ENCODE data around the gene NME3.

The NME3 gene

DNA sequence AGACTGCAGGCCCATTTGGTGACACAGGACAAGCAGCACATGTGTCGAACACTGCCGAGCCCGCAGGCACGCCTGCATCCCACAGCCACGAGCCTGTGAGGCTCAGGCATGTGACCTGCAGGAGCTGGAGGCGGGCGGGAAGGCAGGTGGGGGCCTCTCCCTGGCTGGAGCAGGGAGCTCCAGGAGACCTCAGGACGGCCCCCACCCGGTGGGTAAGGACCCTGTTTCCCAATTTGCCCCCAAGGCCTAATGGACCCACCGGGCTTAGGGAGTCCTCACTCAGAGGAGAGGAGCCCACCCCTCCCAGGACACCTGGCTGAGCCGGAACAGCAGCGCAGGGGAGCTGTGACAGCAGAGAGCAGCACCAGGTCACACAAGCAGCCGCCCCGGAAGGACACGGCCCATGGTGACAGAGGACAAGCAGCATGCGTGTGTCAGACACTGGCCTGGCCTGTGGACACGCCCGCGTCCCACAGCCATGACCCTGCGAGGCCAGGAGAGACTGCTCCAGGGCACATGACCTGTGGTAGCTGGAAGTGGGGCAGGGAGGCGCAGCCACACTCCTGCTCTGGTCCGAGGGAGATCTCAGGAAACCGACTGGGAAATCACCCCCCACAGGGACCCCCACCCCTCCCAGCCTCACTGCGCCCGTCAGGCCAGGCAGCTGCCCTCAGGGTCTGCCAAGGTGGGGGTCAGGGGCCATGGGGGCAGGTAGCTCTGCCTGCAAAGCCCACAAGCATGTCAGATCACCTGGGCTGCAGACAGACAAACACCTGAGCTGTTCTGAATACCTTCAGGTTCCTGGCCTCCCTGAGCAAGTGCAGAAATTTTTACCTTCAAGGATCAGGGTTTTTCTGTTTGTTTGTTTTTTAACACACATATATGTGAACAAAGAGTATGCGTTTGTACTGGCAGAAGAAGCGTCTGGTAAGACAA lies 8.7 kb upstream of the NME3 start:
- no peak for DNase-seq

DNA sequence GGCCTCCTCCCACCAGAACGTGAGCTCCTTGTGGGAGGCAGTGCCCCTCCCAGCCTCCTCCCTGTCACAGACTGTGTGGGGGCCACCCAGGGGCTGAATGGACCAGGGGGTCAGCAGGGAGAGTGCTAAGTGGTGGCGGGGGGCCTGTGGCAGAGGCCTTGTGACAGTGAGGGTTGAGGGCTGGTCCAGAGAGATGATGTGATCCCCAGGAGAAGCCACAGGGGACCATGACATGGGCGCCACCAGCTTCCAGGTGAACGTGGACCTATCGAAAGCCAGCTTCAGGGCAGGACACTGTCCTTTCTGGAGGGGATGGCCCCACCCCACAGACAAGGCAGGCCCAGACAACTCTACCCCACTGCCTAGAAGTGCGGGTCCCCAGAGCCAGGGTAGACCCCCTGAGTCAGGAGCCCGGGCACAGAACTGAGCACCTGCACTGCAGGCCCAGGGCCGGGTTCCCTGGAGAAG lies 7.9 kb upstream of the NME3 start:
- no peak for DNase-seq

DNA sequence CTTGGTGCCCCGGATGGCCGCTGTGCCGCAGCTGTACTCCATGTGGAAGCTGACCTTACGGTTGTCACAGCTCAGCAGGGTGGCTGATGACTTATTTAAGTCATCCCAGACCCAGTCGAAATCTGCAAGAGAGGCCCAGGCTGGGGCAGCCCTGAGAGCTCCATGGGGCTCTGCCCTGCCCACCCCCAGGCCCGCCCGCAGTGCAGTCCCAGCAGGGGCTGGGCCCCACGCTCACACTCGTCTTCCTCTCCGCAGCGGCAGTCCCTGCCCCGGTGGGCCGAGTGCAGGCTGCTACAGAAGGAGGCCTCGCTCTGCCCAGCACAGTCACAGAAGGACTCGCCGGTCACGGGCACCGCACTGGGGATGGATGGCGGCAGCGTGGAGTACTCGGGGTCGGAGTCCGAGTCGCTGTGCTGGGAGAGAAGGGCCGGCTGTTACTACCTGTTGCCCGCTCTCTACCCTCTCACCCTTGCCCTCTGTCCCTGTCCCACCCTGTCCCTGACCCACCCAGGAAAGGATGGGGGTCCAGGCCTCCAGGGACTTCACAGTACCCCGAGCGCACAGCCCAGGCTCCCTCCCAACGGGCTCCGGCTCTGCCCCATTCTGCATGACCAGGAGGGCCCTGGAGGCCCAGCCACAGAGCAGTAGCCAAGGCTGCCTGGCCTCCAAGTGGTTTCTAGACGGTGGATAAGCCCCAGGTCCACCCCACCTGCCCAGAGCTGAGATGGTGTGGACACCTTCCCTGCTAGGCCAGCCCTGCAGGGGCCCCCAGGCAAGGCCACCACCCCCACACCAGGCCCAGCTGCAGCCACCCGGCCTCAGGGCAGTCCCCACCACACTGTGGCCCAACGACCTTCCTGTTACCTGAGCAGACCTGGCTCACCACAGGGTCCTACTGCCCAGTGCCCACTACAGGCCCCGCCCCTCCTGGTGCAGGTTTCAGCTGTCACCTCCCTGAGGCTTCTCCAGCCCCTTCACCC lies 7.1 kb upstream of the NME3 start:
- DNase-seq: no peak

DNA sequence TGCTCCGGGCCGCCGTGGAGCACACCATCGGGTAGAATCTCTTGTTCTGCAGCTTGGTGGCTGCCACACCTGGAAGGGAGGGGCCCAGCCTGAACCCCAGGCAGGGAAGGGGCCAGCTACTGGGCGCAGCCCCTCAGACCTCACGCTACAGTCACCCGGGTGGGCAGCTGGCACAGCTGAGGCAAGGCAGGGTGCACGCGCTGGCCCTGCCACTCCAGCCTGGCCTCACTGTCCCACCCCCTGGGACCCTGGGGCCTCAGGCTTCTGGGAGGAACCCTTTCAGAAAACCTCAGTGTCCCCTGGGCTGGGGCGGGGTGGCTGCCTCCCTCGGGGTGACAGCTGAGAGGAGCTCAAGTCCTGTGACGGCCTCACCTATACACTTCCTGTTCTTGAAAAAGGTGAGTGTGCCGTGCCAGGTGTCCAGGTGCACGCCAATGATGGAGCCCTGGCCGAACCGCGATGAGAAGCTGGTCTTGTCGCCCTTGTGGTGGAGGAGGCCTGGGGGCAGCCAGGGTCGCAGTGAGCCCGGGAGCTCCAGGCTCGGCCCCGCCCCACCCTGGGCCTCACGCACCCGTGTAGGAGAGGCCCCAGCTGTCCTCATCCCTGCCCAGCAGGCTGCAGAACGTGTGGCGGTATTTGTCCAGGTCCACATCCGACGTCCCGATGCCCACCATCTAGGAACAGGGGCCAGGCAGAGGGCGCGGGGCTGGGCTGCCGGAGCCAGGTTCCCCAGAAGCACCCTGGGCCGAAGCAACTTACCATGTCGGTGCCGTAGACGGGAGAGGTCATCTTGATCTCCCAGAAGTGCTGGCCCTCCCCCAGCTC lies 6.2 kb upstream of the NME3 start:
- DNase-seq: no peak

DNA sequence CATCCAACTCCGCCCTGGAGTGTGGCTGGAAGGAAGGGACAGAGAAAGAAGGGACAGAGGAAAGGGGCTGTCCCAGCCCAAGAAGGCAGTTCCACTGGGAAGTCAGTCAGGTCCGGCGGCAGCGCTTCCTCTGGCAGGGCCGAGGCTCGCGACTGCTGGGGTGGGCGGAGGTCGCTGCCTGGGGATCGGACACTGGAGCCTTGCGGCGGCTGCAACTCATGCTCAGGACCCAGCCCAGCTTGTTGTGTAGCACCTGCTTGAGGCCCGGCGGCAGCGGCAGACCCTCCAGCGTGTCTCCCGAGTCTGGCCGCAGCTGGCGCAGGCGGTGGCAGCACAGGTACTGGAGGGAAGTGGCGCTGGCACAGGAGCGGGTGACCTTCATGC lies 5.6 kb upstream of the NME3 start:
- DNase-seq: no peak

DNA sequence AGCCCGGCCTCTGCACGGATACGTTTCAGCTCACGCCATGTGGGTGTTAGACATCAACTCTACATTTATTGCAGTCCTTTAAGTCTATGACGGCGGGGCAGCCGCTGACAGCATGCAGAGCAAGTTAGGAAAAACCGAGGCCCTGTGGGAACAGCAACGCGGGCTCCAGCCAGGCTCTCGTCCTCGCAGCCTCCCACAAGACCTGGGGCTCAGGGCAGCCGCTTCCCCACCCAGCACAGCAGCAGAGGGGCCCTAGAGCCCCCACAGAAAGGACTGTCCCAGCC lies 5.3 kb upstream of the NME3 start:
- no peak for DNase-seq

DNA sequence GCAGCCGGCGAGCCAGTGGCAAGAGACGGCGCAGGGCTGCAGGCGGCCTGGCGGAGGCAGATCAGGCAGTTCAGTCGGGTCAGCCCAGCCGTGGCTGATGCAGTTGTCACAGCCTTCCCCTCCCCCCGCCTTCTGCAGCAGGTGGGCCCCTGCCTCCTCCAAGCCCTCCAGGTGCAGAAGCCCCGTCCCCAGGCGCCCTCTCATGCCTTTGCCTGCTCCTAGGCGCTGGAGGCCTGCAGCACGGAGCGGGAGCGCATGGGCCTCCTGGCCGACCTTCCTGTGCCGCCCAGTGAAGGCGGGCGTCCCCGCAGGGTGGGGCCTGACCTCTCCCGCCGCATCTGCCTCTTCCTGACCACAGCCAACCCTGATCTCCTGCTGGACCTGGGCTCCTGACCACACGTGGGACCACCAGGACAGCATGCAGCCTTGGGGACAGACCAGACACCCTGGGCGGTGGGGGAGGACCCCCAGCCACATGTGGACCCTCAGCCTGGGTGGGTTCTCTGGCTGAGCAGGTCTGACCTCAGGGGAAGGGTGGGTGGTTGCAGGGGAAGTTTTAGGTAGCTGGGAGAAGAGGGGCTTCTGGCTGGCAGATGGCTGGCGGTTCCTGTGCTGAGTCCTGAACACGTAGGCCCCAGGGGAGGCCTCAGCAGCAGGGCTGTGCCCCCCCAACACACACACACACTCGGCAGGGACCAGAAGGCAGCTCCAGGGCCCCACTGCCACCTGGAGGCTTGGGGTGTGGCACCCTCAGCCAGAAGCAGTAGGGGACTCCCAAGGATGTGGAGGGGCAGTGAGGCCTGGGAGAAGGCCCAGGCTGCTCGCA lies 4.7 kb upstream of the NME3 start:
- DNase-seq: peak; percentile 95

DNA sequence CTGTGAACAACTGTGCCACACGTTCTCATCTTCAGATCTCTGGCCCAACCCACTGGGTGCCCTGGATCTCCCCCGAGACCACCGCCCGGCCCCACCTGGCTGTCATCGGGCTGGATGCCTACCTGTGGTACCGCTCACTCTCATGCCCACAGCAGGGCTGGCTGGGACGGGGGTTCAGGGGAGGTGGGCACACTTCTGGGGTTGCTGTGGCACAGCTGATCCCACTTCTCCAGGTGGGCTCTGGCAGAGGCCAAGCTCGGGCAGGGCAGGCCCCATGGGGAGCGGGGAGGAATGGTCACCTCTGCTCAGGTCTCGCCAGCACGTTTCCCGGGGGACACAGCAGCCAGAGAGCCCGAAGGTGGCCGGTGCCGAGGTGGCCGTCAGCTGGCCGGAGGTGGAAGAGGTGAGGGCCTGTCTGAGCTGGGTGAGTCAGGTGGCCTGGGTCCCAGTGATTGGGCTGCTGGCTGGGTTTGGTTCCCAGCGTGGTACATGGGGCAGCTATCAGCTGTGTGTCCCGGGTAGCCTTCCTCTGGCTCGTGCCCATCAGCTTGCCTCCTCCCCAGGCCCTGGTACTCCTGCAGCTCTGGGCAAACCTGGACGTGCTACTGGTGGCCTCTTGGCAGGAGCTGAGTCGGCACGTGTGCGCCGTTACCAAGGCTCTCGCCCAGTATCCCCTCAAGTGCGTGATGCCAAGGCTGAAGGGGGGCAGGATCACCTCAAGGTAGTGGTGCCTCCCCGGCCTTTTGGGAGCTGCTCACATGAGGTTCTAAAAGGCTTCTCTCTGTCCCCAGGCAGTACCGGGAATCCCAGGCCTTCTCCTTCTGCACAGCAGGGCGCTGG lies 3.9 kb upstream of the NME3 start:
- no peak for DNase-seq

DNA sequence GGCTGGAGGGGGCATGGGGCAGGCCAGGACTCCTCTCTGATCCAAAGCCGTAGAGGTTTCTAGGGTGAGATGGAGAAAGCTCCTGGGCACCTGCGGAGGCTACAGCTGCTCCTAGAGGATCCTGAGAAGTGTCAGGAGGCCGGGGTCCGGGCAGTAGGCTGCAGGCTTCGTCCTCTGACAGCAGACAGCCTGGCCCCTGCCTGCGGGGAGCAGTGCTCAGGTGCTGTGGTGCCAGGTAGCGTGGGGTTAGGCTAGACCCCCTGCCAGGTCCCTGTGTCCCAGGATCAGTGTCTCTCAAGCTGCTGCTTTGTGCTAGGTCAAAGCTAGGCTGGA lies 3.1 kb upstream of the NME3 start:
- DNase-seq: no peak

DNA sequence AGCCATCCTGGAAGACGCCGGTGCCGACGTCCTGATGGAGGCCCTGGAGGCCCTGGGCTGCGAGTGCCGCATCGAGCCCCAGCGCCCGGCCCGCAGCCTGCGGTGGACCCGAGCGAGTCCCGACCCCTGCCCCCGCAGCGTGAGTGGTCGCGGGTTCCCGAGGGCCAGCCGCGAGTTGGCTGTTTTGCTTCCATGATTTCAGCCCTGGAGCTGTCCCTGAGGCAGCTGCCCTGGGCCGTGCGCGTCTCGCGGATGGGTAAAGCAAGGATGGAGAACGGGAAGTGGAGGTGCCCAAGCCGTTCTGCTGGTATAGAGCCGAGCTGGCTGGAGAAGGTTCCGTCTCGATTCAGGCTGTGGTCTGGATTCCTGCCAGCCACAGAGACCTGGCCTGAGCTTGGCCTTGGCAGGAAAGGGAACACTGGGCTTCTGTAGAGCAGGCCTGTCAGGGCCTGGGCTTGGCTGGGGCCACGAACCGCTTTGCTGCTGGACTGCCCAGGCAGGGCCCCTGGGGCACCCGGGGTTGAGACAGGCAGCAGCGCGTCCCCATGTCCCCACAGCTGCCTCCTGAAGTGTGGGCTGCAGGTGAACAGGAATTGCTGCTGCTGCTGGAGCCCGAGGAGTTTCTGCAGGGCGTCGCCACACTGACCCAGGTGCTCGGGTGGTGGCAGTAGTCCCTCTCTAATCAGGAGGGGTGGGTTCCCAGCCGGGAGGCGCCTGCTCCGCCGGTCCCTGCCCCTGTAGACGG lies 2.5 kb upstream of the NME3 start:
- DNase-seq: peak; percentile 10

DNA sequence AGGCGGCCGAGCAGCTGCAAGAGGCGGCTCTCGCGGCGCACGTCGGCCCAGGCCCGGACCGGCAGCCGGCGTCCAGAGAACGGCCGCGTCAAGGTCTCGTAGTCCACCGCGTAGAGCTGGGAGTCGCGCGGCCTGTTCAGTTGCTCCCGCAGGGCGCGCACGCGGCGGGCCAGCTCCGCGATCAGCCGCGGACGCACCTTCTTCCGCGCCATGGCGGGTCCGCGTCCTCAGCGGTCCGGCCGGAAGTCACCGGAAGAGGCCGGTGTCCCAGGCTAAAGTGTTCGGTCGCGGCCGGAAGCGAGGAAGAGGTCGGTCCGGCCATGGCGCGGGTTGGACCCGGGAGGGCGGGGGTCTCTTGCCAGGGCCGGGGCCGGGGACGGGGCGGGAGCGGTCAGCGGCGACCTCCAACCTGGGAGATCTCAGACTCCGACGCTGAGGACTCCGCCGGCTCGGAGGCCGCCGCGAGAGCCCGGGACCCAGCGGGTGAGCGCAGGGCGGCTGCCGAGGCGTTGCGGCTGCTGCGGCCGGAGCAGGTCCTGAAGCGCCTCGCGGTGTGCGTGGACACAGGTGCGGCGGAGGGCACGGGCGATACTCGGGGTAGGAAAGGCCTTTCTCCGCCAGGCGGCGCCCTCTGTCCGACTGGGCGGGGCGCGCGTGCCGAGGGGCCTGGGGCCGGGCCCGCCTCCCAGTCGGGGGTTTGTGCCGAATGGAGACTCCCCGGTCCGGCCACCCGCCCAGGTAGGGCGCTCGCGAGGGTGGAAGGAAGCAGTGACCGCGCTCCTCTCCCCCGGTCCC lies 1.8 kb upstream of the NME3 start, which contains the start of gene MRPS34:
TSS of gene MRPS34 (minus strand) at position 227 of the 795 bp plus-strand sequence. CDS start at position 212, 15 bp downstream.
- peak; percentile 83 for DNase-seq

DNA sequence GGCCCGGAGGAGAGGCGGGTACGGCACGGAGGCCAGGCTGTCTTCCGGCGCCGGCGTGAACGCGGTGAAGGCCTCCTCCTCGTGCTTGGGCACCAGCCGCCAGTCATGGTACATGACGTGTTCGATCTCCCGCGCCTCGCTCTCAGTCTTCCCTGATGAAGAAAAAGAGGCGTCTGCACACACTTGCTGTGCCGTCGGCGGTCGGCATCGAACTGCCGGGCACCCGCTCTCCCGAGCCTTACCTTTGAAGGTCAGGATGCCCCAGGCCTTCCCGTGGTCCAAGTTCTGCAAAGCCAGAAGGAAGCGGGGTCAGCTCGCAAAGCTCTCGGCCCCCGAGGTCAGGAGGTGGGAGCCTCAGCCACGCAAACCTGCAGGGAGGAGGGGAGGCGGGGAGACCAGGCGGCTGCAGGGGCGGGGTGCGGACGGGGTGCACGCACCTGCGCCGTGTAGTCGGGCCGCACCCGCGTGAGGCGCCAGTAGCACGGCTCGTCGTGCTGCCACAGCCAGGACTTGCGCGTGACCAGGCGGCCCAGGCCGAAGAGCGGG lies 1.1 kb upstream of the NME3 start, which contains the start of gene EME2:
TSS of gene EME2 (plus strand) at position 449 of the 546 bp plus-strand sequence. CDS start 418 bp downstream, outside the sequence.
- peak; percentile 56 for DNase-seq

DNA sequence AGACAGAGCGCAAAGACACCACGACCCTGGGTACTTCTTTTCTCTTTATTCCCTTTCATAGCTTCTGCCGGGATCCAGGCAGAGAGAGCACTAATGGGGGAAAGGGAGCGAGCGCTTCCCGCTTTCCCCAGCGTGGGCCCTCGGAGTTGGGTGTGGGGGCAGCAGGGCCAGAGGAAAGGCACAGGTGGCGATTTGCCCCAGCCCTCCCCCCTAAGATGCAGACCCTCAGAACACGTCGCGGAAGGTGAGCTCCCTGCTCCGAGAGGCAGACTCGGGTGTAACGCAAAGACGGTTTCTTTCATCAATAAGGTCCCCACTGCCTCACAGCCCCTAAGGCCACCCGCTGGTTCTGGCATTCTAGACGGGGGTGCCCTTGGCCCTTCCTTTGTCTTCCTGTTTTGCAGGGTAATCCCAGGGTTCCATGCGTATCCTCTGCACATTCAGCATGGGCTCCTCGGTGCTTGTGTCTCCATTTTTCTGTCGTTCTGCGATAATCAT lies 570 bp upstream of the NME3 start:
- DNase-seq: no peak

DNA sequence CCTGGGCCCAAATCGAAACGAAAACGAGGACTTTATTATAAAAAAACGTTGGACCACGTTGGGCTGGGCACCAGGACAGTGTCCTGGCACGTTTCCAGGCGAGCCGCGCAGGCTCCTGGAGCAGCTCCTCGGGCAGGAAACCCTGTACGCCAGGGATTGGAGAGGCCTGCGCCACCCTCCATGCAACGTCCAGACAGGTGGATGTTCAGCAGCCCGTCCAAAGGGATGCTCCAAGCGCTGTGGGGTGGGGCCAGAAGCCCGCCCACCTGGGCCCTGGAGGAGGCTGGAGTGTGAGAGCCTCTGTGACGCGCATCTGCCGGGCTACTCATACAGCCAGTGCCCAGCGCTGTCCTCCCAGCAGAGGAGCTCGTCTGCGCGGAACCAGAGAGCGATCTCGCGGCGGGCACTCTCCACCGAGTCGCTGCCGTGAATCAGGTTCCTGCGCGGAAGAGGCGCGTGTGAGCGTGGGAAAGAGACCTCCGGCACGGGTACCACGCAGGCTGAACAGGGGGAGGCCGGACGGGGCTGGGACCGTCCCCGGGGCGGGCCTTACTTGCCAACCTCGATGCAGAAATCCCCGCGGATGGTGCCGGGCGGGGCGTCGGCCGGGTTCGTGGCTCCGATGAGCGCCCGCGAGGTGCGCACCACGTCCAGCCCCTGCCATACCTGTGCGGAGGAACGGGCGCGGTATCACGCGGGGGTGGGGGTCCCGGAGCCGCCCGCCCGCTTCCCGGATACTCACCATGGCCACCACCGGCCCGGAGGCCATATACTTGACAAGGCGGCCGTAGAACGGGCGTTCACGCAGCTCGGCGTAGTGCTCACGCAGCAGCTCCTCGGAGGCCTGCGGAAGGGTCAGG lies 785 bp downstream of the NME3 start:
- peak; percentile 14 for DNase-seq

DNA sequence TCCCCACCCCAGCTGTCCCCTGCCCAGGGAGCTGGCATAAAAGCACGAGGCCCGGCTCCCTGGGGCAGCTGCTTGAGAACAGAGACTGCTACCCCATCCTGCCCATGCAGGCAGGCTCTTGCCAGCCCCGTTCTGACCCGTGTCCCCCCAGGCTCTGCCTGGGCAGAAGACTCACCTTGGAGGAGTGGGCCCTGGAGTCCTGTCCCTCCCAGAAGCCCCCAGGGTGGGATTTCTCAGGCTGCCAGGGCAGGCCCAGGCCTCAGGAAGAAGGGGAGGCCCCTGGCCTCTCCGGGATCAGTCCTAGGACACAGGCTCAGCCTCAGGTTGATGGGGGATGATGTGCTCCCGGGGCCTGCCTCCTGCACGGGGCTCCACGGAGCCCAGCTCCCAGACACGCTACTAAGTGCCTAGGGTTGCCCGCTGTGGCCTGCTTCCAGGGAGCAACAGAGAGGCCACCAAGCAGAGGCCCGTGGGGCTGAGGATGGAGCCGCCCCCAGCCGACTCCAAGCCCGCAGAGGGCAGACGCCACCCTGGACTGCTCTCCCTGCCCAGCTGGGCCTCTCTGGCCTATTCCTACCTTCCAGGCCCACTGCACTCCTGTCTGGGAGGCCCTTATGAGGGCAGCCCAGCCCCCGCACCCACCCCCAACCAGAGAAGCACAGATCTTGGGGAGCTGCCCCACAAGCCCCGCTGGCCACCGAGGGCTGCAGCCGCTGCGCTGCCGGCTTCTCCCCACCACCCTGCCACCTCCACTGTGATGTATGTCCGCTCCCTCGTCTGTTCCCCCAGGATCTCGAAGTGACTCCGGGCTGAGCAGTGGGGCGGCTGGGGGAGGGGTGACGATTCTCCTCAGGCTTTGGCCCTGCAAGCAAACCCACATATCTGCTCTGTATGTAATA lies 1.7 kb downstream of the NME3 start:
- DNase-seq: no peak

DNA sequence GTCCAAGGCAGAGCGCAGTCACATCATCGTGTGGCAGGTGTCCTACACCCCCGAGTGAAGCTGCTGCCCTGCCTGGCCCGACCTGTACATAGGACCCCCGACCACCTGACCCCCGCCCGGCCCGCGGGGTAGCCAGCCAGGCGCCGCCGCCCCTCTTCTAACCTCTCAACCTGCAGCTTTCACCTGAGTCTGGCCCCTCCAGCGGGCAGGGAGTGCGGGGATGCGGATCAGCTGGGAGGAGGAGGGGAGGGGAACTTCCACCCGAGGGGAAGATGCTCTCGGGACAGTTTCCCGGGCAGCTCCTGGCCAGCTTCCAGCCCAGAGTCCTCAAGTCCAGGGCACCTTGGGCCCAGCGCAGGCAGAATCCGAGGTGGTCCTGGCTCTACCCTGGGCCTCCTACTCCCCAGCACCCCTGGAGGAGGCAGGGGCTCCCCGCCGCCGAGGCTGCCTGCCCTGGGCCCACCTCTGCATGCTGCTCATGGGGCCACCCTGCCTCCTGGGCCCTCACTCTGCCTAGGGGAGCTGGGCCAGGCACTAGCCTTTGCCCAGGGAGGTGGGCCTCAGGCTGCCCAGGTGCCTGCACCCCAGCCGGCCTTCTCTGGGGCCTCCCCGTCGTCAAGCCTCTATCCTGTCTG lies 2.5 kb downstream of the NME3 start:
- DNase-seq: no peak
